GM21423 (cell line): ENCODE results near the gene FUT7.

Experiments
- ATAC-seq: cut with Tn5 transposase; IDR thresholded peaks from one replicate; pipeline ENCODE4 v1.9.1; 2021; ENCODE audit warnings: mild to moderate bottlenecking, moderate library complexity; ENCODE audit not compliant: unreplicated experiment

FUT7 gene

DNA sequence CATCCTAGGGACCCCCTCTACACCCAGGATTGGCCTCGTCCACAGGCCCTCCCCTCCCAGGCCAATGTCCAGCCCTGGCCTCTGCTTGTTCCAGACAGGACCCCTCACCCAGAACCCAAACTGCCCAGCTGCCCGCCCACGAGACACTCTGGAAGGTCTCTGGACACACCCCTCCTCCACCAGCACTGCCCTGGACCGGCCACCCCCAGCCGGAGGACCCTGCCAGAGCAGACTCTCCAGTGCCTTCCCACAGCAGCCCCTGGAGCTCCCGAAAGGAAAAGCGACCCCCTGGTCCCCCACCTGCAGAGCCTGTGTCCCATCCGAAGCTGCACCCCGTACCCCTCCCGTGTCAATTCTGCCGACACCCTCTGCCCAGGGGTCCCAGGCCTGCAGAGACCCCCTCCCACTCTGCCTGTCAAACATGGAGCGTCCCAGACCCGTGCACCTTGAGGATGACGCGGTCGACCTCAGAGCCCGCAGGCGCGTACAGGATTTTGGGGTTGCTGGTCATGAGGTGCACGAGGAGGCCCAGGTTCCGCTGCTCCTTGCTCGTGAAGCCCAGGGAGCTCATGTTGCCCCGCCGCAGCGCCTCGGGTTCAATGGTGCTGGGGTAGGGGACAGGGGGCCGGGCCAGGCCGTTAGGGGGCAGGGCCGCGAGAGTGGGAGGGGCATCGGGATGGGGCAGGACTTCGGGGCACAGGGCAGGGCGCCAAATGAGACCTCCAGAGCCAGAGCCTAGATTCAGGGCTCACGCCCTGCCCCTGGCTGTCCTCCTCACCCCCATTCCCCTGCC is 11.8 kb downstream of the FUT7 start:
- ATAC-seq: no peak

- no peak for ATAC-seq
These were observed 12.9 kb downstream of the FUT7 start for GRCh38 chr9:137018761-137019559.

- ATAC-seq: no peak
These were observed 13.9 kb downstream of the FUT7 start for GRCh38 chr9:137017791-137018497.

DNA sequence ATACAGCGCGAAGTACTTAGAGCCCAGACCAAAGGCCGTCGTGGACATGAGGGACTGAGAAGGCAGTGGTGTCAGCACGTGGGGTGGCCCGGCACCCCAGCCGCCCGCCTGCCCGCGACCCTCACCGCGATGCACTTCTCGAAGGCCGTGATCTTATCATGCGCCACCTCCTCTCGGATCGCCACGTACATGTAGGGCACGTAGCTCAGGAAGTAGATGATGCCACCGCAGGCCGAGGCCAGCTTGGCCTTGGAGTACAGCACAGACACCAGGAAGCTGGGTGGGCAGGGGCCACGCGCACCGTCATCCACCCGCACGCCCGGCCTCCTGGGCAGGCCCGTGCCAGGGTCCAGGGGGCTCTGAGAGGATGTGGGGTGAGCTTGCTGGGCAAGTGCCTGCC is 14.8 kb downstream of the FUT7 start:
- ATAC-seq: no peak

DNA sequence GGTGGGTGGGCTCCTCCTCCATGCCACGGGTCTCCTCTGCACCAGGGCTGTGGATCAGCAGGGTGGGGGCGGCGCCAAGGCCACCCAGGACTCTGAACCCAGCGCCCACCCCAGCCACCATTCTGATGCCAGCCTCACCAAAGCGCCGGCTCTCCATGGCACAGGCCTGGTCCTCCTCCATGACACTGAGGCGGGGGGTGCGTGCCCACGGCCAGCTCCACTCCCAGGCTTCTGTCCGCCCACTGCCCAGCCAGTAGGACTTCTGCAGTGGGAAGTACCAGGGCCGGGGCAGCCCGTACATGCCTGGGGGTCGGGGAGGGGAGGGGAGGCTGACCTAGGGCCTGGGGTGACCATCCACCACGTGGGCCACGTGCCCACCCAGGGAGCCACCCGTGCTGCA is 15.5 kb downstream of the FUT7 start:
- no peak for ATAC-seq

- no peak for ATAC-seq
These were observed 15.9 kb downstream of the FUT7 start for GRCh38 chr9:137015976-137016375.

DNA sequence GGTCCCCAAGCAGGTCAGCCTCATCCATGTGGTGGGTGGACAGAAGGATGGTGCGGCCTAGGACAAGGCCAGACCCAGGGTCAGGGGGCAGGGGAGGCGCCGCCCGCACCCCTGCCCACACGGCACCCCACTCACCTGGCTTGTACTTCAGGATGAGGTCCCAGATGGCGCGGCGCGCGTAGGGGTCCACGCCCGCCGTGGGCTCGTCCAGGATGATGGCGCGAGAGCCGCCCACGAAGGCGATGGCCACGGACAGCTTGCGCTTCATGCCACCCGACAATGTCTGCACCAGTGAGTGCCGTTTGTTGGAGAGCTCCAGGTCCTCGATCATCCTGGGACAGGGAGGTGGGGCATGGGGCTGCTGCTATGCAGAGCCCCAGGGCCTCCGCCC is 16.4 kb downstream of the FUT7 start:
- ATAC-seq: no peak

DNA sequence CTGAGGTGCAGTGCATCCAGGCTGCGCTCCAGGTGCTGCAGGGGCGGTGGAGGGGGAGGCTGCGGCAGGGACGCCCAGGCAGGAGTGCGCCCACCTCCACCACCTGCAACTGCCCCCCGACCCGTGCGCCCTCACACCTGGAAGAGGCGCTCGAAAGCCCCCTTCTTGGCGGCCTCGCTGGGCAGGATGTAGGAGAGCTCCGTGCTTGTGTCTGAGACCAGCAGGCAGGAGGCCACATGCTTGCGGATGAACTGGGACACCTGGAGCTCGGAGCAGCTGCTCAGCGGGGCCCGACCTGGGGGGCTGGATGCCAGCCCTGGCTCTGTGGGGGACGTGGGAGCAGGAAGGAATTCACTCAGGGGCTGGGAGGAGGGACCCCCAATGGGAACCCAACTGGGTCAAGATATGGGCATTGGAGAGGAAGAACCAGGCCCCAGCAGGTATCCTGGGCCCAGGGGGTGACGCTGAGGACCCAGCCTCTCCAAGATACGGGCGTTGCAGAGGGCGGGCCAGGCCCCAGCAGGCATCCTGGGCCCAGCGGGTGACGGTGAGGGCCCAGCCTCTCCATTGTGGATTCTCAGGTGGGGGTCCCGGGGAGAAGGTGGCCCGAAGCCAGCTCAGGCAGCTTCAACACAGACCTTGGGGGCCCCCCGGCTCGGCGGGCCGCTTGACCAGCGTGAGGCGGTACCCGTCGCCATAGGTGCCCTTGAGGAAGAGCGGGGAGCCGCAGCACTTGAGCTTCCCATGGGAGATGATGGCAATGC is 16.9 kb downstream of the FUT7 start:
- ATAC-seq: no peak

- ATAC-seq: no peak
These were observed 17.7 kb downstream of the FUT7 start for GRCh38 chr9:137014166-137014565.

GRCh38 chr9:137013571-137013940 is 18.3 kb downstream of the FUT7 start:
- ATAC-seq: no peak

GRCh38 chr9:137012694-137013570 is 19.0 kb downstream of the FUT7 start:
- ATAC-seq: no peak

GRCh38 chr9:137011907-137012675 is 19.8 kb downstream of the FUT7 start:
- ATAC-seq: no peak

GRCh38 chr9:137011156-137011555 is 20.7 kb downstream of the FUT7 start:
- ATAC-seq: no peak

- ATAC-seq: no peak
These were observed 21.8 kb downstream of the FUT7 start for GRCh38 chr9:137009938-137010732.

GRCh38 chr9:137009217-137009616 is 22.7 kb downstream of the FUT7 start:
- no peak for ATAC-seq

GRCh38 chr9:137008312-137008711 is 23.6 kb downstream of the FUT7 start:
- ATAC-seq: no peak

- no peak for ATAC-seq
These were observed 24.0 kb downstream of the FUT7 start for GRCh38 chr9:137007816-137008270.

- no peak for ATAC-seq
These were observed 24.6 kb downstream of the FUT7 start for GRCh38 chr9:137007108-137007815.
